DMS153 treated with DMSO at 0.1 percent for 48 hours (cell line): Measurements from ENCODE around the gene MUSTN1.

Experiments
- DNase-seq: peaks from one replicate; lab custom pipeline; 2025; ENCODE audit not compliant: unreplicated experiment; lab: John Stamatoyannopoulos, UW

Gene MUSTN1

GRCh38 chr3:52836471-52836845 is 1.6 kb upstream of the MUSTN1 start:
- no peak for DNase-seq

- DNase-seq, result no peak
Measured at GRCh38 chr3:52835766-52836470, 1.1 kb upstream of the MUSTN1 start.

- no peak for DNase-seq
Measured at GRCh38 chr3:52833202-52833601, 1.6 kb downstream of the MUSTN1 start.

GRCh38 chr3:52831500-52832301 is 3.1 kb downstream of the MUSTN1 start:
- DNase-seq, result no peak

- no peak for DNase-seq
Measured at GRCh38 chr3:52830535-52831258, 4.1 kb downstream of the MUSTN1 start, which contains the start of gene ITIH4. Gene ITIH4 (minus strand): TSS chr3:52830672. CDS start chr3:52830642, 30 bp downstream.

- DNase-seq, result no peak
Measured at GRCh38 chr3:52829906-52830463, 4.8 kb downstream of the MUSTN1 start.

GRCh38 chr3:52829482-52829881 is 5.3 kb downstream of the MUSTN1 start:
- DNase-seq, result no peak

- DNase-seq, result no peak
Measured at GRCh38 chr3:52827866-52828376, 6.9 kb downstream of the MUSTN1 start.

- no peak for DNase-seq
Measured at GRCh38 chr3:52827441-52827840, 7.4 kb downstream of the MUSTN1 start.

GRCh38 chr3:52824037-52824436 is 10.8 kb downstream of the MUSTN1 start:
- DNase-seq, result no peak

GRCh38 chr3:52822363-52822762 is 12.5 kb downstream of the MUSTN1 start:
- no peak for DNase-seq

GRCh38 chr3:52820736-52821135 is 14.1 kb downstream of the MUSTN1 start:
- DNase-seq, result no peak

GRCh38 chr3:52819936-52820335 is 14.9 kb downstream of the MUSTN1 start:
- no peak for DNase-seq

GRCh38 chr3:52817860-52818259 is 17.0 kb downstream of the MUSTN1 start:
- DNase-seq, result no peak

- no peak for DNase-seq
Measured at GRCh38 chr3:52817221-52817620, 17.6 kb downstream of the MUSTN1 start.

GRCh38 chr3:52816654-52817053 is 18.2 kb downstream of the MUSTN1 start:
- DNase-seq, result no peak

- DNase-seq, result no peak
Measured at GRCh38 chr3:52816199-52816598, 18.6 kb downstream of the MUSTN1 start.

- no peak for DNase-seq
Measured at GRCh38 chr3:52813810-52814209, 21.0 kb downstream of the MUSTN1 start.

- no peak for DNase-seq
Measured at GRCh38 chr3:52811452-52812011, 23.3 kb downstream of the MUSTN1 start.

- DNase-seq, result no peak
Measured at GRCh38 chr3:52810923-52811322, 23.9 kb downstream of the MUSTN1 start.
